ENCODE data around the gene RBKS. TPM values are rescaled to one million over a fixed set of nuclear protein-coding genes. Genes with fewer than 3 reads are reported as not detected.

Gene RBKS
- total and polyA plus RNA-seq, 2 of the 13 experiments (the other 11 are each of a cell fraction or from before 2014, with no cell fraction given) = 7.7 to 8.3 TPM

DNA sequence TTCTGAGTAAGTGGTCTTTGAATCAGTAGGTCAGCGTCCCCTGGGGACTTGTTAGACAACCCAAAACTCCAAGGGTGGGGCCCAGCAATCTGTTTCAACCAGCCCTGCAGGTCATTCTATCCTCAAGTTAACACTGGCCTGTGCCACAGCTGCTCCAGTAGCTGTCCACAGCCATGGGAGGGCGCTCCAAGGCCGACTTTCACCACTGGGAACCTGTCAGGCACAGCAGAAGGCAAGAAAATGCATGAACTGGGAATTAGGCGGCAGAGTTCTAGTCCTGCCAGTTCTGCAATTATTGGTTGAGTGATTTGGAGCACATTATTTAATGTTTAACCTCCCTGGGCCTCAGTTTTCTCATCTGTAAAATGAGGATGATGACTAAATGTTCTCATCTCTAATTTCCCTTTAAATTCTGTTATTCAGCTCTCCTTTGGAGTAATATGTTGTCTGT lies 136.0 kb downstream of the RBKS start (continued):
- TF ChIP-seq ZNF83 (CRISPR knock-in tag; IDR thresholded peaks at IDR 0.05; ENCODE audit: borderline replicate concordance) (no peak), ZNF574 (CRISPR knock-in tag; IDR thresholded peaks at IDR 0.05) (peak; percentile 46), NR1H2 (CRISPR knock-in tag; IDR thresholded peaks at IDR 0.05; ENCODE audit: borderline replicate concordance, low read depth) (no peak), ZNF550 (CRISPR knock-in tag; IDR thresholded peaks at IDR 0.05; ENCODE audit: borderline replicate concordance) (no peak), IRX3 (CRISPR knock-in tag; IDR thresholded peaks at IDR 0.05; ENCODE audit: borderline replicate concordance, low read depth) (no peak), FOXK1 (CRISPR knock-in tag; IDR thresholded peaks at IDR 0.05; ENCODE audit: borderline replicate concordance, low read depth) (peak; percentile 43; the same call in 1 of the 2 replicates), ISL2 (CRISPR knock-in tag; IDR thresholded peaks at IDR 0.05) (peak; percentile 40; the same call in 1 of the 2 replicates), ZNF501 (CRISPR knock-in tag; IDR thresholded peaks at IDR 0.05) (no peak), ZNF768 (CRISPR knock-in tag; IDR thresholded peaks at IDR 0.05) (no peak), MEF2D (CRISPR knock-in tag; IDR thresholded peaks at IDR 0.05) (no peak), ZFY (CRISPR knock-in tag; IDR thresholded peaks at IDR 0.05) (peak; percentile 16; the same call in 1 of the 2 replicates), SAP130 (CRISPR knock-in tag; IDR thresholded peaks at IDR 0.05; ENCODE audit: low read depth) (peak; percentile 63), HIC2 (CRISPR knock-in tag; IDR thresholded peaks at IDR 0.05; ENCODE audit: low read depth) (no peak), THAP7 (CRISPR knock-in tag; IDR thresholded peaks at IDR 0.05) (0 out of 2 replicates have a peak, but pooled peaks have one; percentile 32)
- TF ChIP-seq, protein P1, sequence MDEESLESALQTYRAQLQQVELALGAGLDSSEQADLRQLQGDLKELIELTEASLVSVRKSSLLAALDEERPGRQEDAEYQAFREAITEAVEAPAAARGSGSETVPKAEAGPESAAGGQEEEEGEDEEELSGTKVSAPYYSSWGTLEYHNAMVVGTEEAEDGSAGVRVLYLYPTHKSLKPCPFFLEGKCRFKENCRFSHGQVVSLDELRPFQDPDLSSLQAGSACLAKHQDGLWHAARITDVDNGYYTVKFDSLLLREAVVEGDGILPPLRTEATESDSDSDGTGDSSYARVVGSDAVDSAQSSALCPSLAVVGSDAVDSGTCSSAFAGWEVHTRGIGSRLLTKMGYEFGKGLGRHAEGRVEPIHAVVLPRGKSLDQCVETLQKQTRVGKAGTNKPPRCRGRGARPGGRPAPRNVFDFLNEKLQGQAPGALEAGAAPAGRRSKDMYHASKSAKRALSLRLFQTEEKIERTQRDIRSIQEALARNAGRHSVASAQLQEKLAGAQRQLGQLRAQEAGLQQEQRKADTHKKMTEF (CRISPR knock-in tag; IDR thresholded peaks at IDR 0.05) = peak; percentile 43; the same call in 1 of the 2 replicates
- TF ChIP-seq, protein P2, sequence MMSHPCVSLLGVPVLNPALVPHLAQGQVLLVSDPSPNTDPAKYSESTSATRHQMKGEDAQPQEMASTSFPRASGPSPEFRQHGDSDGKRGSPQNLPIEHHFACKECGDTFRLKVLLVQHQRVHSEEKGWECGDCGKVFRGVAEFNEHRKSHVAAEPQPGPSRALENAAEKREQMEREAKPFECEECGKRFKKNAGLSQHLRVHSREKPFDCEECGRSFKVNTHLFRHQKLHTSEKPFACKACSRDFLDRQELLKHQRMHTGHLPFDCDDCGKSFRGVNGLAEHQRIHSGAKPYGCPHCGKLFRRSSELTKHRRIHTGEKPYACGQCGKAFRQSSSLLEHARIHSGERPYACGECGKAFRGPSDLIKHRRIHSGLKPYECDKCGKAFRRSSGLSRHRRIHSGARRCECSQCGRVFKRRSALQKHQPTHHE (CRISPR knock-in tag; IDR thresholded peaks at IDR 0.05; ENCODE audit: borderline replicate concordance) = 0 out of 2 replicates have a peak, but pooled peaks have one; percentile 6
- TF ChIP-seq, protein P3, sequence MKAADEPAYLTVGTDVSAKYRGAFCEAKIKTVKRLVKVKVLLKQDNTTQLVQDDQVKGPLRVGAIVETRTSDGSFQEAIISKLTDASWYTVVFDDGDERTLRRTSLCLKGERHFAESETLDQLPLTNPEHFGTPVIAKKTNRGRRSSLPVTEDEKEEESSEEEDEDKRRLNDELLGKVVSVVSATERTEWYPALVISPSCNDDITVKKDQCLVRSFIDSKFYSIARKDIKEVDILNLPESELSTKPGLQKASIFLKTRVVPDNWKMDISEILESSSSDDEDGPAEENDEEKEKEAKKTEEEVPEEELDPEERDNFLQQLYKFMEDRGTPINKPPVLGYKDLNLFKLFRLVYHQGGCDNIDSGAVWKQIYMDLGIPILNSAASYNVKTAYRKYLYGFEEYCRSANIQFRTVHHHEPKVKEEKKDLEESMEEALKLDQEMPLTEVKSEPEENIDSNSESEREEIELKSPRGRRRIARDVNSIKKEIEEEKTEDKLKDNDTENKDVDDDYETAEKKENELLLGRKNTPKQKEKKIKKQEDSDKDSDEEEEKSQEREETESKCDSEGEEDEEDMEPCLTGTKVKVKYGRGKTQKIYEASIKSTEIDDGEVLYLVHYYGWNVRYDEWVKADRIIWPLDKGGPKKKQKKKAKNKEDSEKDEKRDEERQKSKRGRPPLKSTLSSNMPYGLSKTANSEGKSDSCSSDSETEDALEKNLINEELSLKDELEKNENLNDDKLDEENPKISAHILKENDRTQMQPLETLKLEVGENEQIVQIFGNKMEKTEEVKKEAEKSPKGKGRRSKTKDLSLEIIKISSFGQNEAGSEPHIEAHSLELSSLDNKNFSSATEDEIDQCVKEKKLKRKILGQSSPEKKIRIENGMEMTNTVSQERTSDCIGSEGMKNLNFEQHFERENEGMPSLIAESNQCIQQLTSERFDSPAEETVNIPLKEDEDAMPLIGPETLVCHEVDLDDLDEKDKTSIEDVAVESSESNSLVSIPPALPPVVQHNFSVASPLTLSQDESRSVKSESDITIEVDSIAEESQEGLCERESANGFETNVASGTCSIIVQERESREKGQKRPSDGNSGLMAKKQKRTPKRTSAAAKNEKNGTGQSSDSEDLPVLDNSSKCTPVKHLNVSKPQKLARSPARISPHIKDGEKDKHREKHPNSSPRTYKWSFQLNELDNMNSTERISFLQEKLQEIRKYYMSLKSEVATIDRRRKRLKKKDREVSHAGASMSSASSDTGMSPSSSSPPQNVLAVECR (CRISPR knock-in tag; IDR thresholded peaks at IDR 0.05; ENCODE audit: borderline replicate concordance) = peak; percentile 72; the same call in 1 of the 2 replicates

Data from HepG2 (cell line).